ENCODE measurements around the gene AQP5.

The AQP5 gene

DNA sequence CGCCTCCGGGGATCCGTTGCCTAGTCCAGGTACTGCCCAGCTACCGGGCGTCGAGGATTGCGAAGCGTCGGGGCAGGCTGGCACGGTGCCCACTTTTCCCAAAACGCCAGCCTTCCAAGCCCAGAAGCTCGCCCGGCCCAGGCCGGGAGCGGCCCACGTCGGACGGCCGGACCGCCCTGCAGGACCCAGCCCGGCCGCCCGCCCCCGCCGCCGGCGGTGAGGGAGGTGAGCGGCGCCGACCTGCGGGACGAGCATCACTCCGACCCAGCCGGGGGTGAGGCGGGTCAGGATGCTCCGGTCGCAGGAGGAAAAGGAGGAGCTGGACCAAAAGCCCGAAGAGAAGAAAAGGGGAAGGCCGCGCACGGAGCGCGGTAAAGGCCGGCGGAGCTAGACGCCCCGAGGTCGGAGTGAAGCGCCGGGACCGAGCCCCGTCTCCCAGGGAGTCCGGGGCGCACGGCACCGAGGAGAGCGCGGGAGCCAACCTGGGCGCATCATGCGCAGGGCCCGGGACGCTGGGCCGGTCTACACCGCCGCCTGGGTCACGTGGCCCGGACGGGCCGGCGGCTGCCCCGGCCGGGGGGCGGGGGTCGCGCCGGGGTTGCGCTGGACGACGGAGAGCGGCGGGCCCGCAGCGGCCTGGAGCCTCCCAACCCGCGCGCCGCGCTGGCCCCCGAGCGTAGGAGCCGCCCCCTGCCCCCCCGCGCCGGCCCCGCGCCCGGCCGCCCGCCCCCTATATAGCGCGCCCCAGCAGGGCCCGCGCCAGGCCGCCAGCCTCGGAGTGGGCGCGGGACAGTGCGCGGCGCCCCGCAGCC, at the start of gene AQP5:
Gene AQP5, plus strand, starts transcription at position 762 of the 812 bp plus-strand sequence. CDS start 146 bp downstream, outside the sequence.
- DNase-seq, result no peak

DNA sequence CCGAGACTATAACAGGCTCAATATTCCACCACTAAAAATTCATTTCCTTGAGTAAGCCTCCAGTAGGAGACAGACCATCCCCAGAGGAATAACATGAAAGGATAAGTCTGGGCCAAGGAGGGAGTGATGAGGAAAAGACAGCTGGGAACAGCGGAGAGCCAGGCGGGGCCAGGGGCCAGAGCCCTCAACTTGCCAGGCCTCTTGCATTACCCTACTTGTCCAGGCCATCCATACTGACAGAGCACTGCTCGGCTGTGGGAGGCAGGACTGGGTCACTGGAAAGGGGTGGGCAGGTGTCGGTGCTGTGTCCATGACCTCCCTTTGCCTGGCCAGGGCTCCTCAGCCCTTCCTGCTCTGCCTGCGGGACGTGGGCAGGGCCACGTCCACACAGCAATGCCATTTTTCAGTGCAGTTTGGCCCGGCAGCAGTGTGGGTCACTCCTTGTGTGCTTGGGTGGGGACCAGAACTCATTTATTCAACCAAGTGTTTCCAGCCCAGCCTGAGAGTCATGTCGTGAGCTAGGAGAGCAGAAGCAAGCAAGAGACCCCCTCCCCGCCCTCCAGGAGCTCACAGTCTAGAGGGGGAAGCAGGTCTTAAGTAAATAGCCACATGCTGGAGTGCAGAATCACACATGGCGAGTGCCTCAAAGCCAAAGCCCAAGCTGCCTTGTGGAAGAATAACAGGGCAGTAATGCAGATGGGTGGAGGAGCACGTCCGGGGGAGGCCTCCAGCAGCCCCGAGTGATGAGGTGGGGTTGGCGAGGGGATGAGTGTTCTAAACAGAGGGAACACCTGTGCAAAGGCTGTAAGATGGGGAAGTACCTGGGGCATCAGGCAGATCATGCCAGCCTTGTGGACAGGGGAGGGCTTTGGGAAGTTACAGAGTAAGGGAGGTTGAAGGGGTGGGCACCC, 49.1 kb upstream of the AQP5 start:
- no peak for DNase-seq

DNA sequence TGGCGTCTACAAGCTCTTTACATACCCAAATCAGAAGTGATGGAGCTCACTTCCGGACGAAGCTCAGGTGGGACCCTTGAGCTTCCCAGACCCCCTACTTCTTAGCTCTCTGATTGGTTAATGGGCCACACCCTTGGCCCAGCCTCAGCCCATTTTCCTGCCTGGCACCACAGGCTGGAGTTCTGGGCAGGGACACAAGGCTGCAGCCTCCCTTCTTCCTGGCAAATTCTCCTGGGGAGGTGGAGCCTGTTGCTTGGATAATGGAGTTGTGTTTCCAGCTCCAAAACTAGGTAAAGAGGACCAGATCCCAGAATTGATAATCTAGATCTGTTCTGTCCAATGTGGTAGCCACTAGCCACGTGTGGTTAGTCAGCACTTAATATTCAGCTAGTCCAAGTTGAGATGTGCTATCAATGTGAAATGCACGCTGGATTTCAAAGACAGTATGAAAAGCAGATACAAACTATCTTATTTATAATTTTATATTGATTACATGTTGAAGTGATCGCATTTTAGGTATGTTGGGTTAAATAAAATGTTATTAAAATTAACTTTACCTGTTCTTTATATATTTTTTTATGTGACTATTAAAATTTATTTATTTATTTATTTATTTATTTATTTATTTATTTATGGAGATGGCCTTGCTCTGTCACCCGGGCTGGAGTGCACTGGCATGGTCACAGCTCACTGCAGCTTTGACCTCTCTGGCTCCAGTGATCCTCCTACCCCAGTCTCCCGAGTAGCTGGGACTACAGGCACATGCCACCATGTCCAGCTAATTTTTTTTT, 45.3 kb upstream of the AQP5 start:
- DNase-seq, result no peak

DNA sequence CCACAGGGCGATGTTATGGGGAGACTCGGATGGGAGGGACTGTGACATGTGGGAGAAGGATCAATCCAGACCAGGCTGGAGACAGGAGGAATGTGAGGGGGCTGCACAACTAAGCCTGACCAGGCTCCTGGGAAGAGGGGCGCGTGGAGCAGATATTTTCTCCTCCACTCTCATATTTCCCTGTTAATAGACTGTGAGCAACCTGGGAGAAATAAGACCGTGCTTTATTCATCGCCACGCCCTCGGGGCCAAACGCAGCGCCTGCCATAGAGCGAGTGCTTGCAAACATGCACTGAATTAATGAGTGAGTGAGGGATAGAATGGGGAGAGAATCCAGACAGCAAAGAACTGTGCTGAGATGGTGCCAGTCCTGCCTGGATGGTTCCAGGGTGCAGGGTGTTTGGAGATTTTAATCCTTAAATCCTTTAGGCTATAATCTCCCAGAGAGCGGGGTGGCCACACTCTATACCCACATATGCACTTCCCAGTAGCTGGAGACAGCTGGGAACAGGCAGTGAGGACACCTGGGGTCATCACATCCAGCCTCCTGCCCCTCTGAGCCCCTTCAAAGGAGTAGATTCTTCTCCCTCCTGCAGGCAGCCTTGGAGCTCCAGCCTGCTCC, 44.4 kb upstream of the AQP5 start:
- DNase-seq, result no peak

DNA sequence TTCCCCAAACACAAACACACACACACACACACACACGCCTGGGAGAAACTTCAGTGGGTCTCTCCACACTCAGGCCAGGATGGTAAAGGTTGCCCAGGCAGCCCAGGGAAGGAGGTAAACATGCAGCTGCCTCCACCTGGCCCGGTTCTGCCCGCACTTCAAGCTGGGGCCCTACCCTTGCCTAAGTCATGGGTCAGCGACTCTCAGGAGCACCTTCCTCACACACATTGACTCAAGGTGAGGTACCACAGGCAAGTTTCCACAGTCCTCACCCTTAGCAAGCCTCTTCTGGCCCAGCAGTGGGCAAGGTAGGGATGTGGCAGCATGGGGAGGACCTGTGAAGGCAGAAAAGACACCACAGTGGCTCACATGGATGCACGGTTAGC, 43.9 kb upstream of the AQP5 start:
- DNase-seq, result no peak

DNA sequence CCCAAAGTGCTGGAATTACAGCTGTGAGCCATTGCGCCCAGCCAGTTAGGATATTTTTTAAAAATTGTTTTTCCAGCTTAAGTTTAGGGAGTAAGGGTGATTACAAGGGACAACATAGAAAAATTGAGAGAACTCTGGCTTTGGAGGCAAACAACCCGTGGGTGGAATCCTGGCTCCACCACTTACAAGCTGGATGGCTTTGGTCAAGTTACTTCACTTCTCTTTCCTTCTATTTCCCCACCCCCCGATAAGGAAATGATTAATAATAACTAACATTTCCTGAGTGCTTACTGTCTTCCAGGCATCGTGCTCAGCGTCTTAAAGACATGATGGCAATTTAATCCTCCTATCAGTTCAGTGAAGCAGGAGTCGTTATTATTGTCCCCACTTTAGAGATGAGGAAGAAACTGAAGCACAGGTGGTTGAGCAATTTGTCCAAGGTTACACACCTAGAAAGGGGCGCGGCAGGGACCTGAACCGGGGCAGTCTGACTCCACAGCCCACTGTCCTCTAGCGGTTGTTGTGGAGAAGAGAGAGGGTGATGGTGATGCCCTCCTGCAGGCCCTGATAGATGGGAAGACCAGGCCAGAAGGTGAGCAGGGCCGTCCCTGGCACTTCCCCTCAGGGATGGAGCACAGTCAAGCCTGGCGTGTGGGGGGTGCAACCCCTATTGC, 41.3 kb upstream of the AQP5 start:
- DNase-seq, result no peak

DNA sequence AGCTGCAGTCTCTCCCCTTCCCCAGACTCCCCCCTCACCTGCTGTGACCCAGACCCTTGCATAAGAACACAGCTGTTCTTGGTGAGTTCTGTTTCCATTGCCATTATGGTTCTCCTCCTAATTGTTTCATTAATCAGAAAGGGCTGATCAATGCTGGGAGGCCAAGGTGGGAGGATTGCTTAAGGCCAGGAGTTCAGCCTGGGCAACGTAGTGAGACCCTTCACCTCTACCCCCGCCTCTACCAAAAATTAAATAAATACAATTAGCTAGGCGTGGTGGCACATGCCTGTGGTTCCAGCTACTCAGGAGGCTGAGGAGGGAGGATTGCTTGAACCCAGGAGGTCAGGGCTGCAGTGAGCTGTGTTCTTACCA, 40.8 kb upstream of the AQP5 start:
- no peak for DNase-seq

DNA sequence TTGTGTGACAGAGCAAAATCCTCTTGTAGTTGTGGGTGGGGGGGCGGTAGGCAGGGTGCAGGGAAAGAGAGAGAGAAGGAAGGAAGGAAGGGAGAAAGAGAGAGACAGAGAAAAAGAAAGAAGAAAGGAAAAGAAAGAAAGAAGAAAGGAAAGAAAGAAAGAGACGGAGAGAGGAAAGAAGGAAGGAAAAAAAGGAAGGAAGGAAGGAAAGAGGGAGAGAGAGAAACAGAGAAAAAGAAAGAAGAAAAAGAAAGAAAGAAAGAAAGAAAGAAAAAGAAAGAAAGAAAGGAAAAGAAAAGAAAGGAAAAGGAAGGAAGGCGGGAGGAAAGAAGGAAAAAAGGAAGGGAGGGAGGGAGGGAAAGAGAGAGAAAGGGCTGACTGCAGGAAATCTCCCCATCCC, 40.4 kb upstream of the AQP5 start:
- DNase-seq, result no peak

DNA sequence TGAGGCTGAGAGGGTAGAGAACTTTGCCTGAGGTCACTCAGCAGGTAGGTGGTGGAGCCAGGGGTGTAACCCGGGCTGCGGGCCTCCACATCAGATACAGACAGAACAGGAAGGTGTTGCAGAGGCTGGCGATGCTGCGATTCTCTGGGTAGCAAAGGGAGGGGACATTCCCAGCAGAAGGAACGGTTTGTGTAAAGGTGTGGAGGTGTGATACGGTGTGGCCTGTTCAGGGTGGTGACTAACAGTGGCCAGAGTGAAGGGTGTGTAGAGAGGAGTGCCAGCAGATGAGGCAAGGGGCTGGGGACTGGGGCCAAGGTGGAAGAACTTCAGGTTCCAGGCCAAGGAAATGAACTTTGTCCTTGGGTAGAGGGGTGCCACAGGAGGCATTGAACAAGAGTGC, 39.7 kb upstream of the AQP5 start:
- DNase-seq, result no peak

DNA sequence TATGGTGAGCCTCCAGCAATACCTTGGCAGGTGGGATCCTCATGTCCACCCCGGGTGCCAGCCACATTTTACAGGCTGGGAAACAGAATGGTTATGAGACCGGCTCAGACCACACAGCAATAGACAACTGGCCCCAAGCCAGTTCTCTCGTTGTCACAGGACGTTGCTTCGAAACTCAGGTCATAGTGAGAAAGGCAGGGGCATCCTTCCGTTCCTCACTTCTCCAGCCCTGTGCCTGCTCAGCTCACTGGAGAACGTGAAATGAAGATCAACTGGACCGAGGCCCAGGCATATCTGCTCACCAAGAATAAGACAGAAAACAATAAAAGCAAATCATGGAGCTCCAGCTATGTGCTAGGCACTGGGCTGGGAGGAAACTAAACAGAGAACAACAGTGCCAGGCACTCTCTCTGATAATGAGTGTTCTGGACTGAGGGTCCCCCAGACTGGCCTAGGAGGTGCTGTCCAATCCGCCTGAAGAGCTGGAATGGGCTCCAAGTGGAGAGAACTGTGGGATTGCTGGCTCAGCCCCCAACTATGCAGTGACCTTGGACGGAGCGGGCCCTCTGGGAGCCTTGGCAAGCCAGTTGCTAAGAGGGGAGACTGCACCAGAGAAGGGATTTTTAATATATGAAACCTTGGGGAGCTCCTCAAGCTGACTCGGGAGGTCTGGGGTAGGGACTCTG, 39.2 kb upstream of the AQP5 start:
- DNase-seq, result no peak

DNA sequence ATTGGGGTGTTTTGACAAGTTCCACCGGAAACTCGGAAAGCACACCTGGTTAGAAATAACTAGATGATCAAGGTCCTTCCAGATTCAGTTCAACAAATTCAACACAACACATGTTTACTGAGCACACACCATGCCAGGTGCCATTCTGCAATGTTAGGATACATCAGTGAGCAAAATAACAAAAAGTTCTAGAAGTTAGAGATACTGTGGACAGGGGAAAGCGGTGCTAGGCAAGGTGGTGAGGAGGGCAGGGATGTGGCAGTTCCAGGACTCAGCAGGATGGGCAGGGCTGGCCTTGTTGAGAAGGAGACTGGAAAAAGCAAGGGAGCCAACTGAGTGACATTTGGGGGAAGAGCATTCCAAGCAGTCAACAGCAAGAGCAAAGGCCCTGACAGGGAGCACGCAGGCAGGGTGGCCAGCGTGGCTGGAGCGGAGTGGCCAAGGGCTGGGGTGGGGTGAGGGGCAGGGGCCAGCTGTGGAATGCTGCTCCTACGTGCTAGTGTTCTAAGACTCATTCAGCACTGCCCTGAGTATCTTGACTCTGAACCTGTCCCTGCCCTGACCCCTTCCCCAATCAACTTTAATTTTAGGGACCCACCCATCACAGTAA, 38.5 kb upstream of the AQP5 start:
- DNase-seq, result no peak

DNA sequence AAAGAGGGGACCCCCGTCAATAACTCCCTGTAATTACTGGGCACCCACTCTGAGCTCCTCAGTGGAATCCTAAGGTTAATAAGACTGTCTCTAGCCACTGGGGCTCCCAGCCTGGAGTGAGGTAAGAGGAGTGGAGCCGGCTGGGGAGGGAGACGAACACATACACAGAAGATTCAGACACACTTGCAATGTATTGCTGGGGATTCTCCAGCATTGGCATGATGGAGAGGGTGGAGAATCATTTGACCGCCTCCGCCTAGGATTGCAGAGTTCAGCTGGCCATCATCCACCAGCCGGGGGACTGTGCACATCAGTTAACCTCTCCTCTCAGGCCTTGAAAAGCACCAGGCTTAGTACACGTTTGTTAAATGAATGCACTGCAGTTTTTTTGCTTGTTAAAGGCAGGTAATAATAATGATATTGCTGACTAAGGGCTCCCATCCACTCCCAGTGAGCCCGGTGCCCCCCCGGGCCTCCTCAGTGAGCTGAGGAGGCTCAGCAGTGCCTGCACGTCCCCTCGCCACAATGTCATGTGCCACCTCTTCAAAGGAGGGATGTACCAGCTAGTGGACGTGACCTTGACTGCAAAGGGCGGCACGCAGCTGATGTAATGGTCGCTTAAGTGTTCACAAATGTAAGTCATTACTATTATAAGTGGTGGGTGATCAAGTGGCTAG, 37.7 kb upstream of the AQP5 start:
- DNase-seq, result no peak

DNA sequence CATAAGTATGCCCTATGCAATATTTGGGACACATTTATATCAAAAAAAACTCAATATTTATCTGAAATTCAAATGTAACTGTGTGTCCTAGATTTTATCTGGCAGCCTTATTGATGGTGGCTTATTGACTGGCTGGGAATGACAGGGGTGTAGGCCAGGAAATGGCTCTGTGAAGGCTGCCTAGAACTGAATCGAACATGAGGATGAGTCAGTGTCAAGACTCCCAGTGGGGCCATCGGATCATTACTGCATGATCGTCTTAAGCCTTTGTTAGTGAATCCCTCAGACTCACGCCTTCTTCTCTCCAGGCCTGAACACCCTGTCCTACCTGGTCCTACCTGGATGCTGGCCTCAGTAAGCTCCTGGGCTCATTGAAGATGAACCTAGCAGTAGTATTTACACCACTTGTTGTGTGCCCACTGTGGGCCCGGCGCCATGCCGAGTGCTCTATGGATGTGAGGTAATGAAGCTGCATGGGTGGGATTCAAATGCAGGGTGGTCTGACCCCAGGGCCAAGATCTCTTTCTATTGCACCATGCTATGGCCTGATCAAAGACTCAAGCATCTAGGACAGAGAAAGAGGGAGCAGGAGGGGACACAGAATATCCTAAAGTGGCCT, 36.9 kb upstream of the AQP5 start:
- no peak for DNase-seq

DNA sequence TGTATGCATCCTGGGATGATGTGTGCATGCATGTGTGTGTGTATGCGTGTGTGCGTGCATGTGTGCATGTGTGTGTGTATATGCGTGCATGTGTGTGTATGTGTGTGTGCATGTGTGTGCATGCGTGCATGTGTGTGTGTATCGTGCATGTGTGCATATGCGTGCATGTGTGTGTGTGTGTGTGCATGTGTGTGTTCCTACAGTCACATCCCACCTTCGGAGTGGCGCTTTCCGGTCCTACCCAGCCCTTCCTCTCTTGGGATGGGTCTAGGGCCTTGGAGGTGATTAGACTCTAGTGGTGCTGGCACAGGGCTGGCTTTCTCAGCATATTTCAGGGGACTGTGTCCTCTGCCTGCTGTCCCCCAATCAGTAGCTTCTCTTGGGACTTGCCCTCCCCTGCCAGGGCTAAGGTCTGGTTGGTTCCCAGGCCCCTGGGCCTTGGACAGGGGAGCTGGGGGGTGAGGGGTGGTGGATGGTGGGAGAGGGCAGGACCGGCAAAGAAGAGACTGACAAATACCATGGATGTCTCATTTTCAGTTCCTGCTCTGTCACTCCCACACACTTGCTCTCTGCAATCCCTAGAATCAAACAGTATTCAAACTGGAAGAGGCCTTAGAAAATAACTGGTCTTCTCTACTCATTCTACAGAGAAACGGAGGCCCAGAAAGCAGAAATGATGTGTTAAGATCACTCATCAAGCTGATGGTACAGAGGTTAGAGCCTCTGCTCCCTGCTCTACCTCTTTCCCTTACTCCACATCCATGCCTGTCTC, 36.1 kb upstream of the AQP5 start:
- DNase-seq, result no peak

DNA sequence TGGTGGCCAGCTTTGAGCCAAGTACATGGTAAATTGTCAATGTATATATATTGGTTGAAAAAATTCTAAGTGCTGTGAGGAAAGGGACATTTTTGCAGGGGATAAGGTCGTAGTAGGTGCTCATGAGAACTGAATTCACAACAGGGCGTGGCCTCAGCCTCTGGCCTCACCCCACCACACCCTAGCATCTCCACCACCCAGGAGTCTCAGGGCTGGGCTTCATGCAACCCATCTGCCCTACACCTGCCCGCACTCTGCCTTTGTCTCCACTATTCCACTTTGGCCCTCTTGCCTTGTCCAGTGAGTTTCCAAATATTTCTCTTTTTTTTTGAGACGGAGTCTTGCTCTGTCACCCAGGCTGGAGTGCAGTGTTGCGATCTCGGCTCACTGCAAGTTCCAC, 33.2 kb upstream of the AQP5 start:
- no peak for DNase-seq

DNA sequence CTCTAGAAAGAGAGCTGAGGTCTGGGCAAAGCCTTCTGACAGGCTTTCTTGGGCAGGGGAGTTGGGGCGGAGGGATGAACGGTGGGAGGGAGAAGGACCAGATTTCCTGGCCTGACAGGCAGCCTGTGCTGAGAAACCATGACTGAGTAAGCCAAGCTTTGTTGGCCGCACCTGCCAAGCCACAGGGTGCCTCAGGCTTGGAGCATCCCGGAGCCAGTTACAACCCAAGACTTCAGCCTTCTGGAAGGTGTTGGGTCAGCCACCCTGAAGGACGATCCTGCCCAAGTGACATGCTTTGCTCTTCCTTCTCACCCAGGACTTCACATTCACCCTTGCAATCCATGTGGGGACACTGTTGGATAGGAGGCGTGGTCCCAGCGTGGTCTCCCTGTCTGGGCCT, 32.1 kb upstream of the AQP5 start:
- no peak for DNase-seq

DNA sequence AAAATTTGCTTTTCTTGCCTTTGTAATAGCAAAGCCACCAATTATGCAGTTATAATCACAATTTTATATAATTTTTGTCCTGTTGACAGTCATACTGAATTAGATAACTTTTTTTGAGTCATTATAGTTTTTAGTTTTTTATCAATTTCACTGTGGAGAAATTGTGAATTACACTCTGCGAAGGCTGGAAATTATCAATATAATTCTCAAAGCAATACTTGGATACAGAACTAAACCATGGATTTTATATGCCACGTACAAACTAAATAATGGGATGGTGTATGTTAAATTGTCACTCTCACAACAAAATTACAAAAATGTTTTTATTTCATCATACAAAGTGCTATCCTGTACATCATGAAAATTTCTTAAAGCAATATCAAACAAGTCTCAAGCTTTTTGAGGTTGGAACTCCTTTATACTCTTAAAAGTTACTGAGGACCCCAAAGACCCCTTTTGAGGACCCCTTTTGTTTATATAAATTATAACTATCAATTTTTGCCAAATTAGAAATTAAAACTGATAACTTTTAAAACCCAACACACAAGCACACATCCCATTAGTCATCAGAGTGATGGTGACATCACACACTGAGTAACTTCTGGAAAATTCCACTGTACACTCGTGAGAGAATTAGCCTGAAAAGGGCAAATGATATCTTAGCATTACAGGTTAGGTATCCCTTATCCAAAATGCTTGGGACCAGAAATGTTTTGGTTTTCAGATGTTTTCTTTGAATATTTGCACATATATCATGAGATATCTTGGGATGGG, 31.0 kb upstream of the AQP5 start:
- DNase-seq, result no peak

DNA sequence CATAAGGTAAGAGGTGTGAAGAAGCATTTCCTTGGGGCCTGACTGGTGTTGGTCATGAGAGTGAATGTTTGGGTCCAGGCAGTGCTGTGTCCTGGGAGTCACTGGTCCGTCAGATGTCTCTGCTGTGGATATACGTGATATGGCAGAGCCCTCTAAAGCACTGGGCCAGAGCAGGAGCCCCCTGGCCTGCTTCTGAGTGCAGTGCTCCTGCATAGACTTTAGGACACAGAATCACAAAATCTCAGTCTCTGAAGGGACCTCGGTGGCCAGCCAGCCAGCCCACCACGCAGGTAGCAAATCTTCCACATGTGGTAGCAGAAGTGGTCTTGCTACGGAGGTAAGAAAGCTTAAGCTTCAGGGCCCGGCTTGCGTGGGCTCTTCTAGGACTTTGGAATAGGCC, 29.6 kb upstream of the AQP5 start:
- no peak for DNase-seq

Data from activated CD4-positive, alpha-beta T cell treated with anti-CD3 and anti-CD28 coated beads for 48 hours (primary cell).